ENCODE measurements around the gene TWSG1. TPM values are rescaled to one million over a fixed set of nuclear protein-coding genes. Genes with fewer than 3 reads are reported as not detected.

TWSG1 gene
- 88.7 and 101 TPM in 2 replicates for total RNA-seq

DNA sequence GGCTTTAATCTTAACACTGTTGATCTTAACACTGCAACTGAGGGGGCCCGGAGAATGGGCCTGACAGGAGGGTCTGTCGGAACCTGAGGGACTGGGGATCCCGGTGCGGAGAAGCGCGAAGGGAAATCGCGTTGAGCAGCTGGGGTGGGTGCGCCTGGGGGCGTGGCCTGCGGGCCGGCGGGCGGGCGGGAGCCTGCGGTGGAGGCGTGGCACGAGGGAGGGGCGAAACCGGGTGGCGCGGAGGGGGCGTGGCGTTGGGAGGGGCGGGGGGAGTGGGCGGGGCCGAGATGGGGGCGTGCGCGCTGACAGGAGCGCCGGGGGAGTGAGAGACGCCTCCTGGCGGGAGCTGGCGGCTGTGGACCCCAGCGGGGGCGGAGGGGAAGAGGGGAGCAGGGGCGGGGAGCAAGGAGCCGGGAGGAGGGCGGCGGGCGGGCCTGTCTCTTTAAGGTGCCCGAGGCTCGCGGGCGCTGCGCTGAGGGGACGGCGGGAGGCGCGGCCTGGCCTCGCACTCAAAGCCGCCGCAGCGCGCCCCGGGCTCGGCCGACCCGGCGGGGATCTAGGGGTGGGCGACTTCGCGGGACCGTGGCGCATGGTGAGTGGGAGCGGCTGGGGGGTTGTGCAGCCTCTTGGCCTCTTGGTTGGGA lies at the start of gene TWSG1:
TSS of gene TWSG1 (plus strand) at position 445 of the 644 bp plus-strand sequence. CDS start 2,457 bp downstream, outside the sequence.
- peak; percentile 99 for DNase-seq (ENCODE audit: insufficient read length, low spot score, missing footprints)
- peak within 1 kb of the TSS; percentile 96 for H3K4me2 ChIP-seq (ENCODE audit: insufficient read depth, low read length)
- no peaks in the 10 kb centered on the region for H4K20me1 ChIP-seq (ENCODE audit: insufficient read depth, low read length)
- peak within 1 kb of the TSS; percentile 78 for H3K27ac ChIP-seq (ENCODE audit: low read depth, low read length)
- peaks cover 5% of the 10 kb centered on the region for H3K4me1 ChIP-seq (ENCODE audit: insufficient read depth, low read length)
- peak within 1 kb of the TSS; percentile 98 for H2AFZ ChIP-seq (ENCODE audit: low read length)
- TF ChIP-seq, protein P1, sequence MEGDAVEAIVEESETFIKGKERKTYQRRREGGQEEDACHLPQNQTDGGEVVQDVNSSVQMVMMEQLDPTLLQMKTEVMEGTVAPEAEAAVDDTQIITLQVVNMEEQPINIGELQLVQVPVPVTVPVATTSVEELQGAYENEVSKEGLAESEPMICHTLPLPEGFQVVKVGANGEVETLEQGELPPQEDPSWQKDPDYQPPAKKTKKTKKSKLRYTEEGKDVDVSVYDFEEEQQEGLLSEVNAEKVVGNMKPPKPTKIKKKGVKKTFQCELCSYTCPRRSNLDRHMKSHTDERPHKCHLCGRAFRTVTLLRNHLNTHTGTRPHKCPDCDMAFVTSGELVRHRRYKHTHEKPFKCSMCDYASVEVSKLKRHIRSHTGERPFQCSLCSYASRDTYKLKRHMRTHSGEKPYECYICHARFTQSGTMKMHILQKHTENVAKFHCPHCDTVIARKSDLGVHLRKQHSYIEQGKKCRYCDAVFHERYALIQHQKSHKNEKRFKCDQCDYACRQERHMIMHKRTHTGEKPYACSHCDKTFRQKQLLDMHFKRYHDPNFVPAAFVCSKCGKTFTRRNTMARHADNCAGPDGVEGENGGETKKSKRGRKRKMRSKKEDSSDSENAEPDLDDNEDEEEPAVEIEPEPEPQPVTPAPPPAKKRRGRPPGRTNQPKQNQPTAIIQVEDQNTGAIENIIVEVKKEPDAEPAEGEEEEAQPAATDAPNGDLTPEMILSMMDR (IDR thresholded peaks at IDR 0.05; ENCODE audit: extremely low read depth, low read depth, low read length), result peak; percentile 10
- H3K79me2 ChIP-seq (ENCODE audit: insufficient read depth, low read length), result peaks cover 37% of the 10 kb centered on the region
- H3K36me3 ChIP-seq (ENCODE audit: insufficient read depth, low read length), result peaks cover 19% of the 10 kb centered on the region
- H3K4me3 ChIP-seq (ENCODE audit: insufficient read depth, low read length), result peak within 1 kb of the TSS; percentile 72
- no peaks in the 10 kb centered on the region for H3K9me3 ChIP-seq (ENCODE audit: low read depth, low read length)
- no peaks in the 10 kb centered on the region for H3K27me3 ChIP-seq (ENCODE audit: insufficient read depth, low read length)

DNA sequence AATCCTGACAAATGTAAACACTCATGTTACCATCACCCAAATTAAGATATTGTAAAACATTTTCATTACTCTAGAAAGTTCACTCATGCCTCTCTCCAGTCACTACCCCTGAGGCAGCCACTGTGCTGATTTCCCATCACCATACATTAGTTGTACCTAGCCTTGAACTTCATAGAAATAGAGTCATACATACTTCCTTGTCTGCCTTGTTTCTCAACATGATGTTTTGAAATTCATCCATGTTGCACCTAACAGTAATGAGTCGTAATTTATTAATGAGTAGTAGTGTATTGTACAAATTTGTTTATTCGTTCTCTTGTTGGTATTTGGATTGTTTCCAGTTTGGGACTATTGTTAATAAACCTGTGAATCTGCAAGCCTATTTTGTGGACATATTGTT lies 49.0 kb upstream of the TWSG1 start:
- no peak overlapping the region for H3K4me3 ChIP-seq (ENCODE audit: insufficient read depth, low read length)
- no peaks in the 10 kb centered on the region for H3K36me3 ChIP-seq (ENCODE audit: insufficient read depth, low read length)
- H4K20me1 ChIP-seq (ENCODE audit: insufficient read depth, low read length), result no peaks in the 10 kb centered on the region
- H3K27me3 ChIP-seq (ENCODE audit: insufficient read depth, low read length), result no peaks in the 10 kb centered on the region
- TF ChIP-seq, protein P1 (IDR thresholded peaks at IDR 0.05; ENCODE audit: extremely low read depth, low read depth, low read length), result no peak
- no peak overlapping the region for H2AFZ ChIP-seq (ENCODE audit: low read length)
- H3K9me3 ChIP-seq (ENCODE audit: low read depth, low read length), result no peaks in the 10 kb centered on the region
- DNase-seq (ENCODE audit: insufficient read length, low spot score, missing footprints), result peak; percentile 60
- no peak overlapping the region for H3K4me2 ChIP-seq (ENCODE audit: insufficient read depth, low read length)
- H3K4me1 ChIP-seq (ENCODE audit: insufficient read depth, low read length), result no peaks in the 10 kb centered on the region
- no peak overlapping the region for H3K27ac ChIP-seq (ENCODE audit: low read depth, low read length)
- no peaks in the 10 kb centered on the region for H3K79me2 ChIP-seq (ENCODE audit: insufficient read depth, low read length)

DNA sequence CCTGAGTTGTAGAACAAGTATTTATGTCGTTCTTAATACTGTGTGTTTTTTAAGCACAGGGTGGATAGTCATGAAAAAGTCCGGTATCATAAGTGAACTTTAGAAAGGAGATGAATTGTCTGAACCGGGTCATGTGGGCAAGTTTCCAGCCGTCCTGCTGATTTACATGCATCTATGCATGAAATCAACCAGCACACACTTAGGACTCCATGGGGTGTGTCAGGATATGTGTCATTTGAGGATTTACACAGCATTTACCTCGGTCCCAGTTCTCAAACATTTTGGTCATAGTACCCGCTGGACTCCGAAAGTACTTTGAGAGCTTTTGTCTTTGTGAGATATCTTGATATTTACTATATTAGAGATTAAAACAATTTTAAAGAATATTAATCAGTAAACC lies 47.5 kb upstream of the TWSG1 start:
- Histone ChIP-seq H3K4me2 (ENCODE audit: insufficient read depth, low read length) (no peak overlapping the region), H3K36me3 (ENCODE audit: insufficient read depth, low read length) (no peaks in the 10 kb centered on the region), H2AFZ (ENCODE audit: low read length) (no peak overlapping the region), H4K20me1 (ENCODE audit: insufficient read depth, low read length) (no peaks in the 10 kb centered on the region), H3K79me2 (ENCODE audit: insufficient read depth, low read length) (no peaks in the 10 kb centered on the region), H3K27me3 (ENCODE audit: insufficient read depth, low read length) (no peaks in the 10 kb centered on the region), H3K9me3 (ENCODE audit: low read depth, low read length) (no peaks in the 10 kb centered on the region), H3K27ac (ENCODE audit: low read depth, low read length) (no peak overlapping the region), H3K4me3 (ENCODE audit: insufficient read depth, low read length) (no peak overlapping the region), H3K4me1 (ENCODE audit: insufficient read depth, low read length) (no peaks in the 10 kb centered on the region)
- TF ChIP-seq, protein P1 (IDR thresholded peaks at IDR 0.05; ENCODE audit: extremely low read depth, low read depth, low read length), result no peak
- no peak for DNase-seq (ENCODE audit: insufficient read length, low spot score, missing footprints)

DNA sequence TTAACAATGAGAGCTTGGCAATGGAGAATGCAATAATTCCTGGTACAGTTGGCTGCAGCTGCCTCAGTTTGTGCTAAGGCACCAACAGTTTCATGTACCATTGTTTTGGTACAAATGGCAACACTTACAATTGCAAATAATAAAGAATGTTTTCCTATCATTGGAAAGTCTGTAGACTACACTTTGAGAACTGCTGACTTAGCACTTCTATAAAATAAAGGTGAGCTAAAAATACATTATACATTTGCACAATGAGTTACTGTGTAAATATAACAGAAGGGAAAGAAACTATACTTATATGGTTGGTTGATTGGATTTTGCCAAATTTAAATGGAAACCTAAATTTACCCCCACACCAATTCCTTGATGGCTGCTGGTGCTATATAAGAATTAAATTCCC lies 44.9 kb upstream of the TWSG1 start:
- Histone ChIP-seq H3K4me1 (ENCODE audit: insufficient read depth, low read length) (no peaks in the 10 kb centered on the region), H3K27me3 (ENCODE audit: insufficient read depth, low read length) (no peaks in the 10 kb centered on the region), H3K4me3 (ENCODE audit: insufficient read depth, low read length) (no peak overlapping the region), H3K4me2 (ENCODE audit: insufficient read depth, low read length) (no peak overlapping the region), H3K79me2 (ENCODE audit: insufficient read depth, low read length) (no peaks in the 10 kb centered on the region), H3K36me3 (ENCODE audit: insufficient read depth, low read length) (no peaks in the 10 kb centered on the region), H2AFZ (ENCODE audit: low read length) (no peak overlapping the region), H3K9me3 (ENCODE audit: low read depth, low read length) (no peaks in the 10 kb centered on the region), H4K20me1 (ENCODE audit: insufficient read depth, low read length) (no peaks in the 10 kb centered on the region), H3K27ac (ENCODE audit: low read depth, low read length) (no peak overlapping the region)
- TF ChIP-seq, protein P1 (IDR thresholded peaks at IDR 0.05; ENCODE audit: extremely low read depth, low read depth, low read length), result no peak
- no peak for DNase-seq (ENCODE audit: insufficient read length, low spot score, missing footprints)
